NCI-H446 (cell line): ENCODE data around the gene RTF2.
A peak's percentile ranks its signal among the peaks of the same experiment; 100 is the strongest.

Experiments
- DNase-seq, 2 experiments: peaks; one replicate each; lab custom pipeline; 2025; lab: John Stamatoyannopoulos, UW

RTF2 gene

GRCh38 chr20:56468316-56469076 is at the start of gene RTF2:
Gene RTF2 (plus strand): TSS chr20:56468627. CDS start chr20:56468698, 71 bp downstream.
- peak; percentile 63 to 95 for DNase-seq

GRCh38 chr20:56420028-56420427 is 48.4 kb upstream of the RTF2 start:
- DNase-seq: no peak

GRCh38 chr20:56420940-56421688 is 47.3 kb upstream of the RTF2 start:
- DNase-seq: no peak

GRCh38 chr20:56422076-56422823 is 46.2 kb upstream of the RTF2 start:
- no peak for DNase-seq

GRCh38 chr20:56422824-56423189 is 45.6 kb upstream of the RTF2 start:
- no peak for DNase-seq

GRCh38 chr20:56423211-56423610 is 45.2 kb upstream of the RTF2 start:
- DNase-seq: no peak

- DNase-seq: no peak
Measured at GRCh38 chr20:56423886-56424285, 44.5 kb upstream of the RTF2 start.

GRCh38 chr20:56424931-56425330 is 43.5 kb upstream of the RTF2 start:
- DNase-seq: no peak

- no peak for DNase-seq
Measured at GRCh38 chr20:56426026-56426425, 42.4 kb upstream of the RTF2 start.

- DNase-seq: no peak
Measured at GRCh38 chr20:56426926-56427325, 41.5 kb upstream of the RTF2 start.

- DNase-seq: no peak
Measured at GRCh38 chr20:56427797-56428196, 40.6 kb upstream of the RTF2 start.

- no peak for DNase-seq
Measured at GRCh38 chr20:56428410-56428809, 40.0 kb upstream of the RTF2 start.

- DNase-seq: no peak
Measured at GRCh38 chr20:56428881-56429280, 39.5 kb upstream of the RTF2 start.

GRCh38 chr20:56429502-56429901 is 38.9 kb upstream of the RTF2 start:
- DNase-seq: no peak

GRCh38 chr20:56429941-56430340 is 38.5 kb upstream of the RTF2 start:
- no peak for DNase-seq

- DNase-seq: no peak
Measured at GRCh38 chr20:56430461-56430860, 38.0 kb upstream of the RTF2 start.

GRCh38 chr20:56430957-56431356 is 37.5 kb upstream of the RTF2 start:
- no peak for DNase-seq

- DNase-seq: no peak
Measured at GRCh38 chr20:56431471-56431870, 37.0 kb upstream of the RTF2 start.

- DNase-seq: no peak
Measured at GRCh38 chr20:56433221-56433879, 35.1 kb upstream of the RTF2 start.

GRCh38 chr20:56433880-56434255 is 34.6 kb upstream of the RTF2 start:
- DNase-seq: no peak

GRCh38 chr20:56437196-56437960 is 31.0 kb upstream of the RTF2 start:
- no peak for DNase-seq

- DNase-seq: no peak
Measured at GRCh38 chr20:56438284-56438683, 30.1 kb upstream of the RTF2 start.
